Measurements from ENCODE around the gene RBM41. TPM values are rescaled to one million over a fixed set of nuclear protein-coding genes. Genes with fewer than 3 reads are reported as not detected.

The RBM41 gene
- total RNA-seq, 1 experiment from 2014 or later: 19.4 TPM

DNA sequence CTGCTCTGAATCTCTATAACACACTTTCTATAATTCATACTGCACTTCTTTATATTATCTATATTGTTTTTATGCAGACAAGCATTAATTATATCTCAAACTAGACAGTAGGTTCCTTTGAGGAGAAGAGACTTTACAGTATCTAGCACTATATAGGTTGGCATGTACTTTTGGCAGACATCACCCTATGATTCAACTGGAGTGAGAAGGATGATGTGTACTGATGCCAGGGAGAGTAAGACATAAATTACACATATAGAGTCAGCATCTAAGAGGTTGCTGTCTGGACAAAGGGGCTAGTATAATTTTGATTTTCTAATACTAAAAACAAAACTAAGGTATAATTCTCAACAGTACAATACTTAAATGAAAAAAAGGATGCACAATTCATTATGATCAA is 5.1 kb upstream of the RBM41 start:
- no peaks in the 10 kb centered on the region for H3K23me2 ChIP-seq (ENCODE audit: insufficient read length, low read depth, low read length, poor library complexity, severe bottlenecking)
- Mint-ChIP-seq H3K27me3 (ENCODE audit: low read depth) (no peaks in the 10 kb centered on the region), H3K36me3 (ENCODE audit: insufficient read depth in 1 of 3, low read depth in 3 of 3) (0 out of 7 replicates have a peak, but pooled peaks cover 0 to under 1% (median 0%) of the 10 kb centered on the region in 3 experiments), H3K9me3 (peaks cover 0 to 25% of the 10 kb centered on the region in 2 experiments; a peak in 2 of 5 replicates), H3K4me1 (0 out of 4 replicates have a peak, but pooled peaks cover 0 to 2% of the 10 kb centered on the region in 2 experiments), H3K4me3 (no peak overlapping the region), H3K27ac (no peak overlapping the region)
- H3K9ac ChIP-seq (ENCODE audit: extremely low read depth, insufficient read length, low read length): no peak overlapping the region
- no peak overlapping the region for H2BK120ac ChIP-seq (ENCODE audit: low read depth, low read length, poor library complexity, severe bottlenecking)
- H3K27ac ChIP-seq (ENCODE audit: insufficient read length, low read depth, low read length): no peak overlapping the region
- no peak overlapping the region for H3T11ph ChIP-seq (ENCODE audit: low read length)
- no peaks in the 10 kb centered on the region for H4K20me1 ChIP-seq (ENCODE audit: control insufficient read depth, insufficient read depth, insufficient read length)
- H2AFZ ChIP-seq (ENCODE audit: low read length): no peak overlapping the region
- no peak overlapping the region for H2BK15ac ChIP-seq (ENCODE audit: low read depth, low read length)
- no peak overlapping the region for H3K56ac ChIP-seq (ENCODE audit: insufficient read length, low read depth, low read length)
- no peak overlapping the region for H2BK12ac ChIP-seq (ENCODE audit: insufficient read length, low read depth, low read length)
- H2AK5ac ChIP-seq (ENCODE audit: insufficient read length, low read length): no peak overlapping the region
- H3K4ac ChIP-seq (ENCODE audit: low read depth, low read length): no peak overlapping the region
- H3K79me2 ChIP-seq (ENCODE audit: insufficient read depth, low read length): no peaks in the 10 kb centered on the region
- H3K27me3 ChIP-seq (ENCODE audit: insufficient read depth, low read length): no peaks in the 10 kb centered on the region
- no peak overlapping the region for H4K5ac ChIP-seq (ENCODE audit: insufficient read length, low read depth, low read length)
- no peaks in the 10 kb centered on the region for H3K4me1 ChIP-seq (ENCODE audit: insufficient read depth, low read length)
- no peak for DNase-seq
- no peaks in the 10 kb centered on the region for H3K9me3 ChIP-seq (ENCODE audit: control insufficient read depth, low read depth, low read length)
- H4K91ac ChIP-seq (ENCODE audit: insufficient read length, low read depth, low read length): no peak overlapping the region
- H2BK20ac ChIP-seq (ENCODE audit: low read depth, low read length, poor library complexity, severe bottlenecking): no peak overlapping the region
- H3K4me2 ChIP-seq (ENCODE audit: insufficient read depth, insufficient read length, low read length): no peak overlapping the region
- H3K14ac ChIP-seq (ENCODE audit: insufficient read depth, low read length): no peak overlapping the region
- no peak overlapping the region for H4K8ac ChIP-seq (replicated peaks; ENCODE audit: insufficient read length, low read depth, low read length)
- no peaks in the 10 kb centered on the region for H3K79me1 ChIP-seq (ENCODE audit: insufficient read depth, low read depth, low read length, poor library complexity, severe bottlenecking)
- TF ChIP-seq, protein P1, sequence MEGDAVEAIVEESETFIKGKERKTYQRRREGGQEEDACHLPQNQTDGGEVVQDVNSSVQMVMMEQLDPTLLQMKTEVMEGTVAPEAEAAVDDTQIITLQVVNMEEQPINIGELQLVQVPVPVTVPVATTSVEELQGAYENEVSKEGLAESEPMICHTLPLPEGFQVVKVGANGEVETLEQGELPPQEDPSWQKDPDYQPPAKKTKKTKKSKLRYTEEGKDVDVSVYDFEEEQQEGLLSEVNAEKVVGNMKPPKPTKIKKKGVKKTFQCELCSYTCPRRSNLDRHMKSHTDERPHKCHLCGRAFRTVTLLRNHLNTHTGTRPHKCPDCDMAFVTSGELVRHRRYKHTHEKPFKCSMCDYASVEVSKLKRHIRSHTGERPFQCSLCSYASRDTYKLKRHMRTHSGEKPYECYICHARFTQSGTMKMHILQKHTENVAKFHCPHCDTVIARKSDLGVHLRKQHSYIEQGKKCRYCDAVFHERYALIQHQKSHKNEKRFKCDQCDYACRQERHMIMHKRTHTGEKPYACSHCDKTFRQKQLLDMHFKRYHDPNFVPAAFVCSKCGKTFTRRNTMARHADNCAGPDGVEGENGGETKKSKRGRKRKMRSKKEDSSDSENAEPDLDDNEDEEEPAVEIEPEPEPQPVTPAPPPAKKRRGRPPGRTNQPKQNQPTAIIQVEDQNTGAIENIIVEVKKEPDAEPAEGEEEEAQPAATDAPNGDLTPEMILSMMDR (conservative IDR thresholded peaks at IDR 0.05): no peak
- no peak overlapping the region for H2BK5ac ChIP-seq (ENCODE audit: insufficient read length, low read length)
- no peak overlapping the region for H3K18ac ChIP-seq (ENCODE audit: insufficient read length, low read depth, low read length)
- H3K23ac ChIP-seq (ENCODE audit: insufficient read length, low read depth, low read length): no peak overlapping the region
